IMR-90 (cell line): Measurements from ENCODE around the gene PILRB. TPM values are rescaled to one million over a fixed set of nuclear protein-coding genes. Genes with fewer than 3 reads are reported as not detected.
"Not testable (repeated sequence)": the region's sequence is repeated elsewhere in the genome, so short reads cannot be mapped to it uniquely, and the experiment has no call there.

Source experiments
- ATAC-seq: fragments of 200-7000 bp; cut with Tn5 transposase; 2 replicates; pipeline ENCODE4 v1.9.1; 2020; ENCODE audit warnings: low read depth, mild to moderate bottlenecking, moderate library complexity
- BruUV-seq: library from RNA; stranded (reverse); fragments of 400-500 nt; replicated peaks from 2 replicates; lab custom pipeline; 2021; lab: Mats Ljungman, UMichigan
- CTCF ChIA-PET: fragments of 300-600 bp; formaldehyde crosslinking; extraction: SDS; loops from one replicate; lab custom pipeline; 2021; ENCODE audit warnings: antibody characterized with exemption; lab: Yijun Ruan, JAX
- POLR2A ChIA-PET: fragments of 300-600 bp; sonication (Branson Sonifier 250); formaldehyde crosslinking; loops from one replicate; lab custom pipeline; 2022; ENCODE audit warnings: antibody characterized with exemption; ENCODE audit not compliant: unreplicated experiment; lab: Charles Lee
- DNase-seq: peaks from one replicate; pipeline ENCODE4 v3.0.0; 2013
- H2AFZ ChIP-seq: replicated peaks from 2 replicates; pipeline ENCODE3; 2013; ENCODE audit warnings: low read length, mild to moderate bottlenecking; ENCODE audit not compliant: poor library complexity
- H2AK5ac ChIP-seq: 2 replicates; pipeline ENCODE4 v1.6.1; 2013; ENCODE audit warnings: low read depth, low read length, inconsistent platforms
- H2AK9ac ChIP-seq: replicated peaks from 2 replicates; pipeline ENCODE3; 2013; ENCODE audit warnings: mild to moderate bottlenecking, low read depth, low read length, moderate library complexity; ENCODE audit not compliant: poor library complexity
- H2BK120ac ChIP-seq: 2 replicates; pipeline ENCODE4 v1.6.1; 2013; ENCODE audit warnings: low read depth, low read length, inconsistent platforms
- H2BK15ac ChIP-seq: 3 replicates; pipeline ENCODE4 v1.6.1; 2013; ENCODE audit warnings: low read depth, low read length, inconsistent platforms
- H2BK20ac ChIP-seq: 2 replicates; pipeline ENCODE4 v1.6.1; 2013; ENCODE audit warnings: low read depth, mild to moderate bottlenecking, inconsistent platforms, low read length, moderate library complexity
- H2BK5ac ChIP-seq: 2 replicates; pipeline ENCODE4 v1.6.1; 2013; ENCODE audit warnings: mild to moderate bottlenecking, low read depth, low read length, inconsistent platforms; ENCODE audit not compliant: poor library complexity, severe bottlenecking
- H3K14ac ChIP-seq: replicated peaks from 2 replicates; pipeline ENCODE4 v1.6.1; 2013; ENCODE audit warnings: low read depth, low read length, inconsistent platforms
- H3K18ac ChIP-seq: 2 replicates; pipeline ENCODE4 v1.6.1; 2013; ENCODE audit warnings: low read depth, low read length, control low read depth
- H3K23ac ChIP-seq: 2 replicates; pipeline ENCODE4 v1.6.1; 2013; ENCODE audit warnings: low read depth, low read length, inconsistent platforms
- H3K27ac ChIP-seq: 2 replicates; pipeline ENCODE4 v1.5.1; 2013; ENCODE audit warnings: mild to moderate bottlenecking, control low read depth, low read length; ENCODE audit not compliant: insufficient read depth
- H3K27me3 ChIP-seq: 2 replicates; pipeline ENCODE4 v1.6.1; 2013; ENCODE audit warnings: low read length; ENCODE audit not compliant: control insufficient read depth, insufficient read depth
- H3K36me3 ChIP-seq: 2 replicates; pipeline ENCODE4 v1.6.1; 2013; ENCODE audit warnings: low read length, mixed read lengths; ENCODE audit not compliant: control insufficient read depth, insufficient read depth
- H3K4ac ChIP-seq: 2 replicates; pipeline ENCODE4 v1.6.1; 2013; ENCODE audit warnings: low read depth, low read length, inconsistent platforms
- H3K4me1 ChIP-seq: 2 replicates; pipeline ENCODE4 v1.6.1; 2013; ENCODE audit warnings: low read length, mixed read lengths; ENCODE audit not compliant: control insufficient read depth, insufficient read depth
- H3K4me2 ChIP-seq: 2 replicates; pipeline ENCODE4 v1.6.1; 2013; ENCODE audit warnings: low read depth, mild to moderate bottlenecking, control low read depth, low read length, moderate library complexity
- H3K4me3 ChIP-seq: 2 replicates; pipeline ENCODE4 v1.5.1; 2013; ENCODE audit warnings: low read depth, mild to moderate bottlenecking, control low read depth, low read length, moderate library complexity; ENCODE audit not compliant: insufficient read depth
- H3K56ac ChIP-seq: 2 replicates; pipeline ENCODE4 v1.6.1; 2013; ENCODE audit warnings: low read length, inconsistent platforms; ENCODE audit not compliant: insufficient read depth; ENCODE audit errors: extremely low read depth
- H3K79me1 ChIP-seq, 2 experiments: 2 replicates each; pipeline ENCODE4 v1.6.1; 2013; ENCODE audit warnings: low read length in 2 of 2, inconsistent platforms in 1 of 2, low read depth in 1 of 2
- H3K9ac ChIP-seq: 2 replicates; pipeline ENCODE4 v1.6.1; 2013; ENCODE audit warnings: low read depth, low read length, control low read depth
- H3K9me1 ChIP-seq: 2 replicates; pipeline ENCODE4 v1.6.1; 2013; ENCODE audit warnings: low read length, inconsistent platforms; ENCODE audit not compliant: insufficient read depth
- H3K9me3 ChIP-seq: 2 replicates; pipeline ENCODE4 v1.6.1; 2013; ENCODE audit warnings: low read length; ENCODE audit not compliant: control insufficient read depth, insufficient read depth
- H4K20me1 ChIP-seq: 2 replicates; pipeline ENCODE4 v1.6.1; 2013; ENCODE audit warnings: low read length, inconsistent platforms; ENCODE audit not compliant: insufficient read depth
- H4K5ac ChIP-seq: 2 replicates; pipeline ENCODE4 v1.6.1; 2013; ENCODE audit warnings: mild to moderate bottlenecking, low read depth, low read length, control low read depth
- H4K8ac ChIP-seq, 2 experiments: 2 replicates each; pipeline ENCODE4 v1.6.1; 2013; ENCODE audit warnings: low read depth in 2 of 2, low read length in 2 of 2, control low read depth in 1 of 2, inconsistent platforms in 1 of 2
- H4K91ac ChIP-seq: 2 replicates; pipeline ENCODE4 v1.6.1; 2013; ENCODE audit warnings: low read depth, low read length, inconsistent platforms; ENCODE audit not compliant: insufficient read depth
- WGBS, 2 experiments: methylation state at CpG; one replicate each; pipeline versions ENCODE4 v1.1.5 to v1.1.7; 2013; ENCODE audit warnings: missing lambda C conversion rate in 2 of 2; ENCODE audit not compliant: insufficient read length in 1 of 2; ENCODE audit errors: extremely low coverage in 2 of 2; 5-methylcytosine and 5-hydroxymethylcytosine counted together
- dilution Hi-C: fragments of 300-500 bp; cut with HindIII; formaldehyde crosslinking; loops from one replicate; pipeline ENCODE4 v1.14.3; 2018; ENCODE audit warnings: low sequenced_read_pairs; ENCODE audit not compliant: unreplicated experiment
- in situ Hi-C: fragments of 300-500 bp; cut with MboI; formaldehyde crosslinking; loops from 3 replicates; pipeline ENCODE4 v1.14.3; 2019; ENCODE audit warnings: low sequenced_read_pairs, inconsistent platforms, mixed read lengths
- intact Hi-C: fragments of 100-400 bp; cut with micrococcal nuclease; formaldehyde crosslinking; loops from 2 replicates; pipeline ENCODE4 v1.10.0; 2022
- polyA plus RNA-seq, 3 experiments: library from polyadenylated mRNA; depleted of rRNA; stranded (reverse); fragments of >200 nt; gene quantifications; 2 replicates each; pipeline ENCODE4 v1.2.3, GENCODE V29; 2012; ENCODE audit warnings: low replicate concordance in 1 of 3
- total RNA-seq: library from RNA; depleted of rRNA; stranded (reverse); fragments of >200 nt; gene quantifications from 2 replicates; pipeline ENCODE4 v1.2.3, GENCODE V29; 2012

PILRB gene
- total and polyA plus RNA-seq, 2 of the 4 experiments (the other 2 are of a cell fraction): 3.4 to 22.2 TPM

- H3K4me1 ChIP-seq, H3K23ac ChIP-seq, H3K4me3 ChIP-seq, H3K36me3 ChIP-seq, POLR2A ChIA-PET, dilution Hi-C loops, BruUV-seq, H2BK15ac ChIP-seq, H2BK5ac ChIP-seq, H3K9me3 ChIP-seq, in situ Hi-C loops, H3K18ac ChIP-seq, H2AK5ac ChIP-seq, H3K56ac ChIP-seq, H3K4me2 ChIP-seq, H4K91ac ChIP-seq, ATAC-seq, DNase-seq, H3K27ac ChIP-seq, H3K14ac ChIP-seq, H3K9ac ChIP-seq, H4K20me1 ChIP-seq, H3K9me1 ChIP-seq, intact Hi-C loops, H2BK120ac ChIP-seq, H3K4ac ChIP-seq, H4K5ac ChIP-seq, H2BK20ac ChIP-seq, H2AFZ ChIP-seq, H4K8ac ChIP-seq, H3K27me3 ChIP-seq, H3K79me1 ChIP-seq, H2AK9ac ChIP-seq: not testable (repeated sequence)
- CTCF ChIA-PET: interaction anchor here (0.6 kb wide), 1 partner anchor 95 kb away, joined by 4 read pairs; no protein-coding TSS in a partner anchor
- WGBS, 2 experiments: no CpG with 5 or more reads among the region's 1 CpG
Observed at GRCh38 chr7:100321648-100322047, 36.3 kb upstream of the PILRB start.

- dilution Hi-C loops, H4K5ac ChIP-seq, H2AK5ac ChIP-seq, H3K23ac ChIP-seq, H3K4me3 ChIP-seq, H4K20me1 ChIP-seq, H2AFZ ChIP-seq, H2BK15ac ChIP-seq, DNase-seq, H3K56ac ChIP-seq, POLR2A ChIA-PET, H3K27me3 ChIP-seq, BruUV-seq, H3K79me1 ChIP-seq, H3K18ac ChIP-seq, H3K4ac ChIP-seq, H3K14ac ChIP-seq, H2AK9ac ChIP-seq, intact Hi-C loops, H3K4me1 ChIP-seq, in situ Hi-C loops, H2BK120ac ChIP-seq, ATAC-seq, CTCF ChIA-PET, H2BK5ac ChIP-seq, H2BK20ac ChIP-seq, H3K9me1 ChIP-seq, H3K4me2 ChIP-seq, H3K27ac ChIP-seq, H3K9ac ChIP-seq, H4K91ac ChIP-seq, H4K8ac ChIP-seq, H3K9me3 ChIP-seq: not testable (repeated sequence)
- 100% methylated on average over 4 of the region's 13 CpGs; no CpG with 5 or more reads in 1 of the 2 experiments for WGBS, 2 experiments
- H3K36me3 ChIP-seq: peaks cover 12% of the 10 kb centered on the region
Observed at GRCh38 chr7:100324194-100324593, 33.7 kb upstream of the PILRB start.
